K562 (cell line): ENCODE results near the gene ANK3. TPM values are rescaled to one million over a fixed set of nuclear protein-coding genes. Genes with fewer than 3 reads are reported as not detected.

Experiments used
- ATF3 ChIP-seq, 2 experiments: fragments of 450-650 bp in 1 of 2; sonication (generic) in 1 of 2; formaldehyde crosslinking in 1 of 2; IDR thresholded peaks in 1 of 2; conservative IDR thresholded peaks in 1 of 2; 2 replicates each; pipeline versions ENCODE4 v1.6.1 to v1.8.1; 2016 to 2023; ENCODE audit warnings: mild to moderate bottlenecking in 2 of 2, moderate library complexity in 2 of 2, inconsistent platforms in 1 of 2, missing genetic modification reagents in 1 of 2
- BHLHE40 ChIP-seq: IDR thresholded peaks from 2 replicates; pipeline ENCODE4 v1.6.1; 2011; ENCODE audit warnings: low read length, improper control_type of control experiment
- CTBP1 ChIP-seq: fragments of 450-650 bp; IDR thresholded peaks from 2 replicates; pipeline ENCODE4 v1.6.1; 2016; ENCODE audit warnings: borderline replicate concordance
- EP400 ChIP-seq: fragments of 450-650 bp; IDR thresholded peaks from 2 replicates; pipeline ENCODE4 v1.6.1; 2017; ENCODE audit warnings: antibody characterized with exemption, mild to moderate bottlenecking, moderate library complexity
- ETV1 ChIP-seq: fragments of 450-650 bp; conservative IDR thresholded peaks from 2 replicates; pipeline ENCODE4 v1.6.1; 2016; ENCODE audit warnings: missing genetic modification characterization, control low read depth, low read depth, missing compliant biosample characterization
- GABPA ChIP-seq: fragments of 200-800 bp; sonication (Bioruptor generic); conservative IDR thresholded peaks from 2 replicates; pipeline ENCODE4 v1.6.1; 2016; ENCODE audit warnings: low read depth, missing genetic modification characterization, missing compliant biosample characterization
- HDAC2 ChIP-seq: fragments of 450-650 bp; IDR thresholded peaks from 2 replicates; pipeline ENCODE4 v1.6.1; 2016; ENCODE audit warnings: mild to moderate bottlenecking
- JUND ChIP-seq, 2 experiments: IDR thresholded peaks; 2 replicates in 1 of 2; 3 replicates in 1 of 2; pipeline ENCODE4 v1.6.1; 2011; ENCODE audit warnings: borderline replicate concordance in 2 of 2, low read depth in 2 of 2, low read length in 2 of 2, improper control_type of control experiment in 1 of 2, missing biosample characterization in 1 of 2, missing genetic modification characterization in 1 of 2, missing genetic modification reagents in 1 of 2
- MAFK ChIP-seq: IDR thresholded peaks from 2 replicates; pipeline ENCODE4 v1.6.1; 2011; ENCODE audit warnings: low read length, improper control_type of control experiment
- NCOA1 ChIP-seq: fragments of 450-650 bp; IDR thresholded peaks from 2 replicates; pipeline ENCODE4 v1.6.1; 2016; ENCODE audit warnings: low read depth
- NEUROD1 ChIP-seq: fragments of 150-350 bp; IDR thresholded peaks from 2 replicates; pipeline ENCODE4 v1.6.1; 2014; ENCODE audit warnings: borderline replicate concordance, low read length, low read depth; ENCODE audit not compliant: partially characterized antibody
- SMARCA4 ChIP-seq: fragments of 450-650 bp; IDR thresholded peaks from 2 replicates; pipeline ENCODE4 v1.6.1; 2016
- SMARCE1 ChIP-seq: fragments of 450-650 bp; IDR thresholded peaks from 2 replicates; pipeline ENCODE4 v1.7.1; 2016; ENCODE audit warnings: mild to moderate bottlenecking
- SOX6 ChIP-seq: fragments of 450-650 bp; IDR thresholded peaks from 2 replicates; pipeline ENCODE4 v1.6.1; 2014; ENCODE audit warnings: mild to moderate bottlenecking
- SPI1 ChIP-seq: IDR thresholded peaks from 2 replicates; pipeline ENCODE4 v1.6.1; 2011; ENCODE audit warnings: low read depth, low read length, control low read depth, borderline replicate concordance
- TAL1 ChIP-seq: fragments of 450-650 bp; IDR thresholded peaks from 2 replicates; pipeline ENCODE4 v1.6.1; 2016; ENCODE audit warnings: mild to moderate bottlenecking
- TSHZ1 ChIP-seq: fragments of 250-450 bp; sonication (Bioruptor Pico); IDR thresholded peaks from 2 replicates; pipeline ENCODE4 v1.4.0; 2020; ENCODE audit warnings: mild to moderate bottlenecking, moderate library complexity
- ZEB2 ChIP-seq: fragments of 450-650 bp; IDR thresholded peaks from 2 replicates; pipeline ENCODE4 v1.6.1; 2016
- ZNF592 ChIP-seq: fragments of 450-650 bp; IDR thresholded peaks from 2 replicates; pipeline ENCODE4 v1.6.1; 2017; ENCODE audit warnings: antibody characterized with exemption, mild to moderate bottlenecking
- ZNF75A ChIP-seq: fragments of 450-650 bp; formaldehyde crosslinking; IDR thresholded peaks from 2 replicates; pipeline ENCODE4 v1.4.0; 2020; ENCODE audit warnings: mild to moderate bottlenecking
- polyA plus RNA-seq, 8 experiments: library from polyadenylated mRNA; depleted of rRNA in 4 of 8; stranded (reverse) in 5 of 8; unstranded in 3 of 8; fragments of >200 nt; fragmentation: Nextera tagmentation in 2 of 8; fragmentation: Illumina TruSeq in 1 of 8; extraction: Ambion mirVana in 2 of 8; extraction: Trizol in 1 of 8; gene quantifications; 2 replicates each; pipeline versions ENCODE4 v1.2.1 to v1.2.3, GENCODE V29; 2011 to 2014; ENCODE audit warnings: inconsistent platforms in 1 of 8, missing spikeins in 1 of 8
- total RNA-seq, 7 experiments: library from RNA; depleted of rRNA in 6 of 7; stranded (reverse); fragments of >200 nt in 6 of 7; fragmentation: Illumina TruSeq in 2 of 7; extraction: Trizol in 2 of 7; gene quantifications; 2 replicates each; pipeline versions ENCODE4 v1.2.1 to v1.2.3, GENCODE V29; 2011 to 2021; ENCODE audit warnings: low replicate concordance in 1 of 7

Gene ANK3
- total and polyA plus RNA-seq, 9 of the 15 experiments (the other 6 are each of a cell fraction or from before 2014, with no cell fraction given) = 10.0 to 32.3 (median 17.9) TPM

GRCh38 chr10:60135020-60135419, 254.7 kb downstream of the ANK3 start (continued):
- TF ChIP-seq ATF3 (IDR thresholded peaks at IDR 0.05) (peak; percentile 35; the same call in 1 of the 2 replicates), ATF3 (CRISPR knock-in tag; conservative IDR thresholded peaks at IDR 0.05) (no peak), CTBP1 (peak; percentile 99), NEUROD1 (peak; percentile 34), SPI1 (peak; percentile 95), MAFK (peak; percentile 67), ZNF75A (no peak), BHLHE40 (peak; percentile 76), ZEB2 (peak; percentile 99), ETV1 (tag) (peak; percentile 87), EP400 (0 out of 2 replicates have a peak, but pooled peaks have one; percentile 16), TAL1 (peak; percentile 51; the same call in 1 of the 2 replicates), GABPA (tag) (0 out of 2 replicates have a peak, but pooled peaks have one; percentile 47), SMARCA4 (peak; percentile 73), NCOA1 (peak; percentile 49; the same call in 1 of the 2 replicates), HDAC2 (peak; percentile 59), SOX6 (peak; percentile 72; the same call in 1 of the 2 replicates), SMARCE1 (0 out of 2 replicates have a peak, but pooled peaks have one; percentile 17), ZNF592 (0 out of 2 replicates have a peak, but pooled peaks have one; percentile 9), TSHZ1 (CRISPR knock-in tag) (no peak), JUND (IDR thresholded peaks at IDR 0.05; ENCODE audit: borderline replicate concordance, low read depth, low read length) (peak; percentile 45; the same call in 1 of the 2 replicates), JUND (tag; IDR thresholded peaks at IDR 0.05; ENCODE audit: borderline replicate concordance, low read depth, low read length) (peak; percentile 28; the same call in 1 of the 3 replicates)
